HG03460 (cell line): Measurements from ENCODE around the gene SYNDIG1.

Experiments used
- ATAC-seq: cut with Tn5 transposase; IDR thresholded peaks from one replicate; pipeline ENCODE4 v1.9.1; 2021; ENCODE audit not compliant: unreplicated experiment

SYNDIG1 gene

DNA sequence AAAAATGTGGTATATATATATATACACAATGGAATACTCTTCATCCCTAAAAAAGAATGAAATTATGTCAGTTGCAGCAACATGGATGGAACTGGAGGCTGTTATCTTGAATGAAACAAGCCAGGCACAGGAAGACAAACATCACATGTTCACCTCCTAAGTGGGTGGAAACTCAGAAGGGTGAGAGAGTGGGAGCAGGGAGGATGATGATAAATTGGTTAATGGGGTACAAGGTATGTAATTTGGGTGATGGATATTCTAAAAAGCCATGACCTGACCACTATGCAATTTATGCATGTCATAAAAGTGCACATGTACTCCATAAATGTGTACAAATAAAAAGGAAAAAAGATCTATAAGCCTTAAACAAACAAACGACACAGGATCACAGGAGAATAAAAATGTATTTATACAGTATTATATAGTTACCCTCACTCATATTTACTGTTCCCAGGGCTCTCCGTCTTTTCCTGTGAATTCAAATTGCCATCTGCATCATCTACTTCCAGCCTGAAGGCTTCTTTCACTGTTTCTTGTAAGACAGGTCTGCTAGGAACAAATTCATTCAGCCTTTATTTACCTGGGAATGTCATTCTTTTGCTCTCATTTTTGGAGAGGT lies 89.8 kb downstream of the SYNDIG1 start:
- no peak for ATAC-seq

DNA sequence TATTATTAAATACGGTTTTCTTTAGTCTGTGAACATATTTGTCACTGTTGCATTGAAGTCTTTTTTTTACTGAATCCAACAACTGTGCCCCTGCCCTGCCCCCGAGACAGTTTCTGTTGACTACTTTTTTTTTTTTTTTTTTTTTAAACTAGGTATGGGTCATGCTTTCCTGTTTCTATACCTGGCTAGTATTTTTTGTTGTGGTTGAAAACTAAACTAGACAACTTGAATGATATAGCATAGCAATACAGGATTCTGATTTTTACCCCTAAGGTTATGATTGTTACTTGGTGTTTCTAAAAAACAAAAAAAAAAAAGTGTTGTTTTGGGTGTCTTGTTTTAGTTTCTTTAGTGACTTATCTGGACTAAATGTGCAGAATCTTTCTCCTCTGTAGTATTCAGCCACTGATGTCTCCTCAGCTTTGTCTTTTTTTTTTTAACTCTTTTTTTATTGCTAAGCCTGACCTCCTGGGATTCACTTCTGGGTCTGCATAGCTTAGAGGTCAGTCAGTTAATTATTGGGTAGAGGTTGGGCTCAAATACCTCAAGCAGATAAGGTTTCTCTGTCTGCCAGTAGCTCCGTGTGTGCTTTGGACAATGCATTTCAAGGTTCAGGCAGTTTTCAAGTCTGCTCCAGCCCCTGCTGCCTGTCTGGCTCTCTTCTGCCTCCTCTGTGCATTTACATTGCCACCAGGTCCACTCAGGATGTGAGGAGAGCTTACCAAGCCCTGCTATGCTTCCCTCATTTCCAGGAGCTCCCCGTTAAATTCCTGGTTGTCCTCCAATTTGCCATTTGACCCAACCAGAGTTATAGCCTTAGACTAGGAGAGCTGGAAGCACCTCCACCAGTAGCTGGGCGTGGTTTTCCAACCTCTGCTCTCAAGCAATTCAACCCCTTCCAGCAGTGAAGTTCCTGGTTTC lies 91.4 kb downstream of the SYNDIG1 start:
- no peak for ATAC-seq

GRCh38 chr20:24565835-24566351 lies 96.5 kb downstream of the SYNDIG1 start:
- no peak for ATAC-seq

DNA sequence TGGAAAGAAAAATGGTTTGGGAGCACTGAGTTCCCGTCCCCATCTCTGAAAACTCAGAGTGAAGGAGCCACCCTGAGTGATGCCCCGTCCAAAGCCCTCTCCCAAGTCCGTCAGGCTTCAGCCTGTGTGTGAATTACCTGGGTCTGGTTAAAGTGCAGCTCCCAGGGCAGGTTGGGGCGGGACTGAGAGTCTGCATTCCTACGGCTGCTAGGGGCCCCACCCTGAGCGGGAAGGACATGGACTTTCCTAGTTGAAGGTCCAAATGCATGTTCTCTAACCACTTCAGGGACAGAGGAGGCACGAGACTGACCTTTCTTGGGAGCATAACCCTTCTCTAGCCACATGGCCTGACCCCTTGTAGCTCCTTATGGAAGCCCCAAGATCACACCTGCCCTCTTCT lies 97.2 kb downstream of the SYNDIG1 start:
- no peak for ATAC-seq

DNA sequence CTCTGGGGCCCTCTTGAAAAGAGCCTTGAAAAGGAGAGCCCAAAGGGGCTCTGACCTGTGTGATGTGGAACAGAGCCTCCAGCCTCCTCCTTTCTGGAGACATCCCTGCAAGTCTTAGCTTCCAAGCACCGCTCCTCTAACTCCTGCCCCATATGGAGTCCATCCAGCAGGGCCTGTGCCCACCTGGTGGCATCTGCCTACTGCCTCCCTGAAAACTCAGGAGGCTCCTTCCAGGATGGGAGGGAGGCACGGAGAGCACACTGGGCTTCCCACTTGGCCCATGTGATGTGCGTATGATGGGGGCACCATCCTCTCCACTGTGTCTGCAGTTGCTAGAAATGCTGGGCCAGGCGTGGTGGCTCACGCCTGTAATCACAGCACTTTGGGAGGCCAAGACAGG lies 98.1 kb downstream of the SYNDIG1 start:
- ATAC-seq: no peak

- ATAC-seq: no peak
Measured at GRCh38 chr20:24568842-24569241, 99.4 kb downstream of the SYNDIG1 start.

DNA sequence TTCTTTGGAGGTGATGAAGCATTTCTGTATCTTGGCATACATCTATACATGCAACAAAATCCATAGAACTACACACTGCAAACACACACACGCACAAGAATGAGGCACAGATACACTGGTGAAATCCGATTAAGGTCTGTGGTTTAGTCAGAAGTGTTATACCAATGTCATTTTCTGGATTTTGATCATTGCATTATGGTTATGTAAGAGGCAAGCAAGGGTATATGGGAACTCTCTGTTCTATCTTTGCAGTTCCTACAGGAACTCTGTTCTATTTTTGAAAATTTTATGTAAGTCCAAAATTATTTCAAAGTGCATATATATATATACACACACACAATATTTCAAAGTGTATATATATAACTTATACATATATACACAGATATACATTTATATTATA lies 101.7 kb downstream of the SYNDIG1 start:
- ATAC-seq: no peak

DNA sequence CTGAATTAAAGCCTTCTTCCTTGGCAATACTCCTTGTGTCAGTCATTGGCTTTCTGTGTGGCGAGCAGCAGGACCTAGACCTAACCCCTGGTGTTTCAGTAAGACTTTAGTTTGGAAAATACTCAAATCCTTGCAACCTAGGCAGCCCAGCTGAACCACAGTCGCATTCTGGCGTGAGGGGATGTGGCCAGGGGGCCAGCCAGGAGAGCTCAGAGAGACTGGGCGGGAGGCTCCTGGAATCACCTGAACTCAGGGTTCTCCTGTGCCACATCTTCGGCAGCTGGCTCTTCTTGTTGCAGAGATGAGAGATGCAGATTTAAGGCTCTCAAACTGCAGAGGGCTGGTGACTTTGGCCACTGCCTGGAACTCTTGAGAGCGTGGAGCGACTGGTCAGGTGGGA lies 102.7 kb downstream of the SYNDIG1 start:
- ATAC-seq: no peak

- ATAC-seq: no peak
Measured at GRCh38 chr20:24572862-24573261, 103.4 kb downstream of the SYNDIG1 start.

GRCh38 chr20:24573557-24573956 lies 104.1 kb downstream of the SYNDIG1 start:
- ATAC-seq: no peak

DNA sequence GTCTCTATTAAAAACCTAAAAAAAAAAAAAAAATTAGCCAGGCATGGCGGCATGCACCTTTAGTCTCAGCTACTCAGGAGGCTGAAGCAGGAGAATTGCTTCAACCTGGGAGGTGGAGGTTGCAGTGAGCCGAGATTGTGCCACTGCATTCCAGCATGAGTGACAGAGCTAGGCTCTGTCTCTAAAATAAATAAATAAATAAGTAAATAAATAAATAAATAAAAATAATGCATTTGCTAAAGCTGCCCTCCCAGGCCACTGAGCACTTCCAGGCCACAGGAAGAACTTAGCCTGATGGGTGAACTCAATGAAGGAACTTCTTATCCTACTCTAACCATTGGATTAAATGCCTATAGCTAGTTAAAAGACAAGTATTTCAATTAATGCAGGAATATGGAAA lies 104.9 kb downstream of the SYNDIG1 start:
- ATAC-seq: no peak

GRCh38 chr20:24574797-24575196 lies 105.4 kb downstream of the SYNDIG1 start:
- no peak for ATAC-seq

DNA sequence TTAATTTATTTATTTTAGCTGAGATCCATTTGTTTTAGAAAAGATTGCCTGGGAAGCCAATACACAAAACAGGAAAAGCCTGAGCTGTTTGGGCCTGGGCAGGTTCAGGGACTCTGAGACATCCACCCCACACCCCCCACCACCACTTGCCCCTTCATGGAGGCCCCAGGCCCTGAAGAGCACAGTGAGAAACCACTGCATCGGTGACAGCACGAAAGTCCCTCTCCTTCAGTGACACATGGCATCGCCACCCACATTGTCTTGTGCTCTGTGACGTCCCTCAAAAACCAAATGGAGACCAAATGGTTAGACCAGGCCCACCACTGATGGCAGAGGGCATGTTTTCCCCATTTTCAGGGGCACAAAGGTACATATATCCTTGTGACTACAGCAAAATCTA lies 106.4 kb downstream of the SYNDIG1 start:
- ATAC-seq: no peak

DNA sequence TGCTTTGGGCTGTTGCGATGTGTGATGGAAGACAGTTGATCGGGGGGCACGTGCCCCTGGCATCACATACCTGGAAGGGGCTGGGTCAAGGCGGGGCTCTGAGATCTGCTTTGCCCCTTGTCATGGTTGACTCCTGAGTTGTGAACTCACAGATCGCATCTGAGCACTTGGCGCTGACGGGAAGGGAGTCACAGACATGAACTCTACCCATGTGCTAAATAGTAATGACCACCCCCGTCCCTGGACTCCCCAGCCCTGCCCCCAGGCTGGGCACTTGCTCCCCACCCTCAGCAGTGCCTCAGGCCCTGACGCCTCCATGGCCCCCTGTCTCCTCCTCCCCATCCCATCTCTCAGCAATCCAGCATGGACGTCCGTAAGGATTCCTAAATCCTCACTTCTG lies 107.0 kb downstream of the SYNDIG1 start:
- no peak for ATAC-seq

DNA sequence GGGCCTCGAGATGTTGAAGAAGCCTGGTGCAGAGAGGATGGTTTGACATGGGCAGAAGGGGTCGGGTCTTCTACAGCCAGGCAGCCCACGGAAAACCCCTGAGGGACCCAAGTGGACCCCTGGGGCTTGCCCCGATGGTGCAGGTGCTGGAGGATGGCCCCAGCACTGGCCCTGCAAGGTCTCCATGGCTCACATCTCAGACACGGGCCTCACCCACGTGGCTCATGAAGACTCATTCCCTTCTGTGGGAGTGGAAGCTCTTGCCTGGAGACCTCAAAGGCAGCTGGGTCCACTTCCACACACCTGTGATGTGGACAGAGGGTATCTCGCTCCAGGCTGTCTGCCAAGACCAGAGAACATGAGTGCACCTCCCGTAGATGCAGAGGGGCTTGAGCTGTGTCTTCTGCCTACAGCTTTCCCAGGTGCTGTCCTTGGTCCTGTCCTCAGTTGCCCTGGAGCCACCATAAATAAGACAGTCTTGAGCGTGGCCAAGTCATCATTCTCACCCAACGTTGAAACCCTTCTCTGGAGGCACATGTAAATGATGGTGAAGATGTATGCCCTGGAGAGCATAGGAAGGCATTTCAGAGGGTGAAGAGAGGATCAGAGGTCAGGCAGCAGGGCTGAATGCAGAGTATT lies 108.0 kb downstream of the SYNDIG1 start:
- ATAC-seq: no peak

- ATAC-seq: no peak
Measured at GRCh38 chr20:24578567-24579415, 109.4 kb downstream of the SYNDIG1 start.

- ATAC-seq: no peak
Measured at GRCh38 chr20:24579475-24579874, 110.0 kb downstream of the SYNDIG1 start.

GRCh38 chr20:24580006-24580405 lies 110.6 kb downstream of the SYNDIG1 start:
- no peak for ATAC-seq

DNA sequence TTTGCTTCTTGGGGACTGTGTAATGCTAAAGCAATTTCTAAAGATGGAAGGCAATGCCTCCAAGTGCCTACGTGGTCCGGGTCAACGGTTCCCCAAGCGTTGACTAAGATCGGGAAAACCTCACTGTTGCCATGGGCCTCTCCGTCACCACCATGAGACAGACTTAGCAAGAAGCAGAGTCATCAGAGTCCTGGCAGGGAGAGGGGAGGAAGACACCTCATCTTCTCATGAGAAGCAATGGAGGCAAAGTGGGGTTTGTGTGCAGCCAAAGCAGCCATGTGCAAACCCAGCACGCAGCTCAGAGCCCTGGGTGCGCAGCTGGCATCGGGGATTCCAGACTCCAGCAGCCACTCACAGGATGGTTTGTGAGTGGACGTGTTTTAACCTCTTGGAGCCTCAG lies 111.4 kb downstream of the SYNDIG1 start:
- no peak for ATAC-seq

DNA sequence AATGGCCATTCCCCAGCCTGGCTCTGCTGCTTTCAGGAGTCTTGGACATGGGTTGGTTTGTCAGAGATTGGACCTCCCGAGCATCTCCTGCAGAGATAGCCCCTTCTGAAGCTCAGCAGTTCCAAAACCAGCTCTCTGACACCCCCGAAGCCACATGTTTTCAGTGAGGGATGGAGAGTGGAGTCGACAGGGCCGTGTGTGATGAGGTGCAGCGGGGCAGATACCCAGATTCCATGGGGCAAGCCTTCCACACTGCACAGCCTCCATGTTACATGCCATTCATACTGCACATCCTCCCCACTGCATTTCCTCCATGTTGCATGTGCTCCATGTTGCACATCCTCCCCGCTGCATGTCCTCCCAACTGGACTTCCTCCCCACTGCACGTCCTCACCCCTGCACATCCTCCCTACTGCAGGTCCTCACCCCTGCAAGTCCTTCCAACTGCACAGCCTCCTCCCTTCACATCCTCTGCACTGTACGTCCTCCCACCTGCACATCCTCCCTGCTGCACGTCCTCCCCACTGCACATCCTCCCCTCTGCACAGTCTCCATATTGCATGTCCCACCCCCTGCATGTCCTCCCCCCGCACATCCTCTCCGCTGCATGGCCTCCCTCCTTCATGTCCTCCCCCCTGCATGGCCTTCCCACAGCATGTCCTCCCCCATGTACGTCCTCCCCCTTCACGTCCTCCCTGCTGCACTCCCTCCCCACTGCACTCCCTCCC lies 112.2 kb downstream of the SYNDIG1 start:
- ATAC-seq: no peak
